Activated CD4-positive, CD25-positive, alpha-beta regulatory T cell (primary cell): ENCODE measurements around the gene UTP3.
"Not testable (repeated sequence)": the region's sequence is repeated elsewhere in the genome, so short reads cannot be mapped to it uniquely, and the experiment has no call there.

Experiments used
- DNase-seq, 4 experiments: peaks; one replicate each; lab custom pipeline; 2025; lab: John Stamatoyannopoulos, UW

The UTP3 gene

GRCh38 chr4:70687392-70687791, 940 bp upstream of the UTP3 start:
- peak in 1 of 4 experiments; percentile 4 for DNase-seq

- DNase-seq = no peak
These were observed 481 bp downstream of the UTP3 start for GRCh38 chr4:70688795-70689231.

- DNase-seq = no peak
These were observed 3.3 kb downstream of the UTP3 start for GRCh38 chr4:70691661-70692060.

- not testable (repeated sequence) for DNase-seq
These were observed 6.3 kb downstream of the UTP3 start for GRCh38 chr4:70694633-70695032.

- not testable (repeated sequence) for DNase-seq
These were observed 10.1 kb downstream of the UTP3 start for GRCh38 chr4:70698435-70698834.

GRCh38 chr4:70700712-70701111, 12.4 kb downstream of the UTP3 start:
- no peak for DNase-seq

- no peak for DNase-seq
These were observed 12.9 kb downstream of the UTP3 start for GRCh38 chr4:70701271-70701670.

GRCh38 chr4:70702592-70702991, 14.3 kb downstream of the UTP3 start:
- not testable (repeated sequence) for DNase-seq

GRCh38 chr4:70703619-70704214, 15.4 kb downstream of the UTP3 start:
- no peak for DNase-seq

- peak; percentile 12 to 24 (median 18) for DNase-seq
These were observed 16.0 kb downstream of the UTP3 start for GRCh38 chr4:70704215-70704930.

GRCh38 chr4:70704931-70705182, 16.5 kb downstream of the UTP3 start:
- no peak for DNase-seq

GRCh38 chr4:70705183-70706043, 17.1 kb downstream of the UTP3 start:
- peak; percentile 40 to 43 (median 40) for DNase-seq

- no peak for DNase-seq
These were observed 17.7 kb downstream of the UTP3 start for GRCh38 chr4:70706044-70706461.

- no peak for DNase-seq
These were observed 18.2 kb downstream of the UTP3 start for GRCh38 chr4:70706516-70706915.

GRCh38 chr4:70709611-70710205, 21.4 kb downstream of the UTP3 start:
- no peak for DNase-seq

- DNase-seq = no peak
These were observed 23.3 kb downstream of the UTP3 start for GRCh38 chr4:70711599-70711998.

GRCh38 chr4:70712150-70712549, 23.8 kb downstream of the UTP3 start:
- no peak for DNase-seq

GRCh38 chr4:70712604-70713452, 24.5 kb downstream of the UTP3 start:
- DNase-seq = no peak

GRCh38 chr4:70713453-70714078, 25.2 kb downstream of the UTP3 start:
- DNase-seq = no peak

GRCh38 chr4:70714079-70714887, 26.0 kb downstream of the UTP3 start:
- no peak for DNase-seq
